DLD1 (cell line): ENCODE data around the gene FAM180B.

Source experiments
- in situ Hi-C: cut with HindIII; loops from 2 replicates; pipeline ENCODE4 v1.10.0; 2017; ENCODE audit warnings: low sequenced_read_pairs

FAM180B gene

DNA sequence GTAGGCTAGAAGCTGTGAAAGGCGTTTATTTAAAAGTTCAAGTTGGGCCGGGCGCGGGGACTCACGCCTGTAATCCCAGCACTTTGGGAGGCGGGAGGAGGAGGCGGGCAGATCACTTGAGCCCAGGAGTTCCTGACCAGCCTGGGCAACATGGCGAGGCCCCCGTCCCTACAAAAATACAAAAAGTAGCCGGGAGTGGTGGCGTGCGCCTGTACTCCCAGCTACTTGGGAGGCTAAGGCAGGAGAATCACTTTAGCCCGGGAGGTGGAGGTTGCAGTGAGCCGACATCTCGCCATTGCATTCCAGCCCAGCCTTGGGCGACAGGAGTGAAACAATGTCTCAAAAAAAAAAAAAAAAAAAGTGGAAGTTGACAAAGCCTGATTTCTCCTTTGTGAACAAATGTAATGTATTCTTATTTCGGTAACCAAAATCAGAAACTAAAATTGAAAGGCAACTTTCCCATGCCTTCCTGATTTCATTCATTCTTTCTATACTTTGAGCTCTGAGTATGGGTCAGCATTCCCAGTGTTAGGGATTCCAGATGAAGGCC, 20.3 kb upstream of the FAM180B start:
- in situ Hi-C loops, result no loop called here

DNA sequence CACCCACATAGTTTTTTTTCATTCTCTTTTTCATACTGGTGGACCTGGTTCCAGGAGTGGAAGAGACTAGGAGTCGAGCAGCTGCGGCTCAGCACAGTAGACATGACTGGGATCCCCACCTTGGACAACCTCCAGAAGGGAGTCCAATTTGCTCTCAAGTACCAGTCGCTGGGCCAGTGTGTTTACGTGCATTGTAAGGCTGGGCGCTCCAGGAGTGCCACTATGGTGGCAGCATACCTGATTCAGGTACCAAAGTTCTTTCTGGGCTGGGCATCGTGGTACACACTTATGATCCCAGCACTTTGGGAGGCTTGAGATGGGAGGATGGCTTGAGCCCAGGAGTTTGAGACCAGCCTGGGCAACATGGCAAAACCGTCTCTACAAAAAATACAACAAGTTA, 16.8 kb upstream of the FAM180B start:
- in situ Hi-C loops, result no loop called here

DNA sequence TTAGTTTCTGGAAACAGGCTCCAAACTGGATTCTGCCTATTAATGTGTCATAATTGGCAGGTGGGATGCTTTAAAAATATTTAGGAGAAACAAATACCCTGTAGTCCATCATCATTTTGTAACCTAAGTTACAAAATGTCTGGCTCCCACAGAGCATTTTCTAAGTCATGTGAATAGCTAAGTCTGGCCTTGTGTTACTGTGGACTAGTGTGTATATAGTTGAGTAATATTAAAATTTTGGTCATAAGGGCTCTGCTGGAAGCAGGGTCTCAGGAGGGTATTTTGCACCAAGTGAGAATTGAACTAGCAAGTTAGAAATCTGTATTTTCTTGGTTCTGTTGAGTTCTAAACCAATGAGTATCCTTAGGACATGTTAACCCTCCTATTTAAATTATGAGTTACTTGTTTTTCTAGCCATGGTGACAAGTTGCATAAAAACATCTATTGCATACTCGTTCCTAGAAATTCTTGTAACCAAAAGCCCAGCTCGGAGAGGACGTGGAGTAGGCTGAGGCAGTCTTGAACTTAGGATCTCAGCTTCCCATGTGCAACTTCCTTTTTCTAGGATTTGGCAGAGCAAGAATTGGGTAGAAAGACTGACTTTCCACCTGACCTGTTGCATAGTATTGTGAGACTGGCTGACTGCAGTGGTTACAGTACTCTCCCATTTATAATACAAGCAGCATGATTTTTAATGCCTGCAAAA, 15.7 kb upstream of the FAM180B start:
- in situ Hi-C loops, result no loop called here

- in situ Hi-C loops, result no loop called here
Measured at GRCh38 chr11:47571357-47571729, 15.1 kb upstream of the FAM180B start.

GRCh38 chr11:47571895-47572294, 14.6 kb upstream of the FAM180B start:
- in situ Hi-C loops, result no loop called here

- in situ Hi-C loops, result no loop called here
Measured at GRCh38 chr11:47572715-47573255, 13.7 kb upstream of the FAM180B start.

- in situ Hi-C loops, result no loop called here
Measured at GRCh38 chr11:47573321-47573720, 13.2 kb upstream of the FAM180B start.

DNA sequence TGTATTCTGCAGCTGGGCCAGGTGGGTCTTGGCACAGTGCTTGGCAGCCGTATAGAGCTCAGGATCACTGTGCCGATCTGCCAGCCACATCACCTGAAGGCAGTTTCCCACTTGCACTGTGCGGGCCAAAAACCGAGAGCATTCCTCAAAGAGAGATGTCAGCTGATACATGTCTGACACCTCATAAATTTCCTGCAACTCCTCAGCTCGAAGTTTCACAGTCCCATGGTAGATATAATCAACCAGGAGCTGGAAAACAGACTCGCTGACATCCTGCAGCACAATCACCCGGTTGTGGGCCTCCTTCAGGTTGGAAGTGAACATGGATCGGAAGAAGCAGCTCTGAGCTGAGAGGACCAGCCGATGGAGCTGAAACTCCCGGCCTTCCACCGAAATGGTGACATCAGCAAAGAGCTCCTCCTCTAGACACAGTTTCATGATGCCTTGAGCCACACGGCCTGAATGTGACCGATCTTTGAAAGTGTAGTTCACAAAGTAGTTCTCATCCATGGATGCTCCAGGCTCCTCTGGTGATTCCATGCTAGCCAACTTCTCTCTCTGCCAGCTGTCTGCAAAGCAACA, 8.9 kb upstream of the FAM180B start:
- in situ Hi-C loops, result no loop called here

GRCh38 chr11:47578524-47579494, 7.7 kb upstream of the FAM180B start, which contains the start of the genes KBTBD4 and NDUFS3:
KBTBD4 (minus strand) TSS chr11:47578970; CDS start chr11:47578951, 19 bp downstream.
NDUFS3 (plus strand) TSS chr11:47579074; CDS start chr11:47579092, 18 bp downstream.
- in situ Hi-C loops, result no loop called here

GRCh38 chr11:47583844-47584243, 2.6 kb upstream of the FAM180B start:
- in situ Hi-C loops, result no loop called here

GRCh38 chr11:47587039-47587716, 700 bp downstream of the FAM180B start:
- in situ Hi-C loops, result no loop called here

DNA sequence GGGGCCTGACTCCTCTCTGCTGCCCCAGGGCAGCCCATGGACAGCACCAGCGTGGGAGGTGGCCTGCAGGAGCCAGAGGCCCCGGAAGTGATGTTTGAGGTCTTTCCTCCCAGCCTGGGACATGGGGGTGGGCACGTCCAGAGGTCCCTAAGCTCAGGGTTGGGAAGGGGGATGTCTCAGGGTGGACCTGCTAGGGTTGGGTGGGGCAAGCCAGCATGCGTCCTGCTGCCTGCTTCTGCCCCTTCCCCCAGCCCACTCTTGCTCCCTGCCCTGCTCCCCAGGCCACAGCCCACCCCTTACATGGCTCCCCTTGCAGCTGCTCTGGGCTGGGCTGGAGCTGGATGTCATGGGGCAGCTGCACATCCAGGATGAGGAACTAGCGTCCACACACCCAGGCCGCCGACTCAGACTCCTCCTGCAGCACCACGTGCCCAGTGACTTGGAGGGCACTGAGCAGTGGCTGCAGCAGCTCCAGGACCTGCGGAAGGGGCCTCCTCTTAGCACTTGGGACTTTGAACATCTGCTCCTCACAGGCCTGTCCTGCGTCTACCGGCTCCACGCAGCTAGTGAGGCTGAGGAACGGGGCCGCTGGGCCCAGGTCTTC, 1.3 kb downstream of the FAM180B start:
- in situ Hi-C loops, result no loop called here

- in situ Hi-C loops, result no loop called here
Measured at GRCh38 chr11:47589118-47589517, 2.6 kb downstream of the FAM180B start.

DNA sequence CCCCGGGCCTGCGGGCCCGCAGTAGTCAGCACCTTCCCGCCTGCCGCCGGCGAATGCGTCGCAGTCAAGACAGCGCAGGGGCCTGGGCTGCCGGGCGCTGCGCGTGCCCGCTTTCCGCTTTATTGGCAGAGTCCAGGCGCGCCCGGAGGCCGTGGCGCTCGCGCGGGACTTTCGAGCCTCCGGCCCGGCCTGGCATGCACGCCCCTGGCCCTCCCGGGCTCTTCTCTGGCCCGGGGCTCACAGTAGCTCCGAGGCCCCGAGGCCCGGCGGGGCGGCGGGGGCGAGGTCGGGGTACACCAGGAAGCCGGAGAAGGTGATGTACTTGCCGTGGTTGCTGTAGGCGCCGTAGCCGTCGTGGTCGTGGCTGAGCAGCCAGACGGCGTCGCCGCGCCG, 3.1 kb downstream of the FAM180B start:
- in situ Hi-C loops, result no loop called here

- in situ Hi-C loops, result no loop called here
Measured at GRCh38 chr11:47589977-47590861, 3.7 kb downstream of the FAM180B start.

DNA sequence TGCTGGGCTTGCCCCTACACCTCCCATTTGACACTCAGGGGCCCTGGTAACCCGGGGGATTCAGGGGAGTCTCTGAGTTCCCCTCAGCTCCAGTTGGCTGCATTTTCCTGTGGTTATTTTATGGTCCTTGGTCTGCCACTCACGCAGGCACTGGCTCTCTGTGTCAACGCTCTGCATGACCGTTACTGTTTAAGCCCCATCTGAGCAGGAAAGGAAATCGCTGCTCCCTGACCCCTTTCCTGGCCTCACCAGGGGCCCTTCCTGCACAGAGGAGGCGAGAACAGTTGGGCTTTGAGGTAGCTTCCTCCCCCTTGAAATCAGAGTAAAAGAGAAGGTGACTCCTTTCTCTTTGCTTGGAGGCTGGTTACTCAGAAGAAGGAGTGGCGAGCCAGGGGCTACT, 5.3 kb downstream of the FAM180B start:
- in situ Hi-C loops, result no loop called here

GRCh38 chr11:47592251-47592650, 5.8 kb downstream of the FAM180B start:
- in situ Hi-C loops, result no loop called here

- in situ Hi-C loops, result no loop called here
Measured at GRCh38 chr11:47592970-47593369, 6.5 kb downstream of the FAM180B start.

- in situ Hi-C loops, result no loop called here
Measured at GRCh38 chr11:47593492-47593933, 7.0 kb downstream of the FAM180B start.
